ENCODE results near the gene NXPH2. TPM values are rescaled to one million over a fixed set of nuclear protein-coding genes. Genes with fewer than 3 reads are reported as not detected.

NXPH2 gene
- total and polyA plus RNA-seq, 2 donors (not counting 3 experiments of a cell fraction or from before 2014, with no cell fraction given) = not detected

DNA sequence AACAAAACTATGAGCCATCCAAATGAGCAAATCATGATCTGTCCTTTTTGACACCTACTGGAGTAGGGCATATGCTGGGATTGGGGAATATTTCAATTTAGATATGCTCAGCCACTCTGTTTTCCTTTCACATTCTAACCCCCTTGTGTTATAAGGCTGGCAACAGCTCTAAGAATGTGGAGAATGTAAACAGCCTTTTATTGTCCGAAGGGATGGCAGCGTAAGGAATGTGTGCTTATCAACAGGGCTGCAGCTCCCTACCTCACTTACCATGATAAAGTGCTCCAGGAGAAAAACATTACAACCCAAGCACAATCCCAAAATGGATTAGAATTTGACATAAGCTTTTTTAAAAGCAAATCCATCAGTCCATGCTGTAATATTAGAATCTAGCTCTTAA lies 2.2 kb downstream of the NXPH2 start:
- peaks cover 35 to 47% of the 10 kb centered on the region in 2 experiments for H3K27me3 ChIP-seq (ENCODE audit: control insufficient read depth in 2 of 2, insufficient read depth in 2 of 2, low read length in 2 of 2)
- CTCF ChIA-PET = interaction anchor here (0.8 to 1.9 kb wide), 5 partner anchors 9 to 890 kb away, joined by 3 to 7 read pairs (median 3); no protein-coding TSS in a partner anchor
- H3K9me3 ChIP-seq (replicated peaks; ENCODE audit: control insufficient read depth, insufficient read depth, low read length) = no peaks in the 10 kb centered on the region
- peak; percentile 17 for DNase-seq (ENCODE audit: low read depth, low spot score)
- H3K27ac ChIP-seq (ENCODE audit: insufficient read depth, low read depth, low read length) = no peak overlapping the region
- POLR2A ChIA-PET = no interaction called here
- H3K9me1 ChIP-seq (replicated peaks; ENCODE audit: control insufficient read depth, extremely low read depth, insufficient read depth, low read length) = no peaks in the 10 kb centered on the region
- no peak overlapping the region for H2AFZ ChIP-seq (ENCODE audit: low read depth, low read length)
- BruUV-seq (replicated peaks) = no TSS peak
- H3K9ac ChIP-seq (replicated peaks; ENCODE audit: extremely low read depth, insufficient read depth, low read length) = no peak overlapping the region
- H3K36me3 ChIP-seq (ENCODE audit: control insufficient read depth in 2 of 2, extremely low read depth in 1 of 2, insufficient read depth in 2 of 2, low read length in 2 of 2) = no peaks in the 10 kb centered on the region
- H3K4me1 ChIP-seq (ENCODE audit: control insufficient read depth, extremely low read depth, insufficient read depth, low read length) = no peaks in the 10 kb centered on the region
- no peak overlapping the region for H3K4me2 ChIP-seq (ENCODE audit: insufficient read depth, low read length)
- no peak for TF ChIP-seq GATA2 (IDR thresholded peaks at IDR 0.05; ENCODE audit: insufficient read depth, insufficient read length, low read depth, low read length)
- TF ChIP-seq EZH2 (IDR thresholded peaks at IDR 0.05; ENCODE audit: borderline replicate concordance, low read depth, low read length, severe bottlenecking) = no peak
- H3K79me2 ChIP-seq (ENCODE audit: control insufficient read depth, insufficient read depth, low read length) = no peaks in the 10 kb centered on the region
- intact Hi-C loops (cut with micrococcal nuclease) (no loop called here), dilution Hi-C loops (cut with MboI; ENCODE audit: extremely low pct_ligation_motif_present, low sequenced_read_pairs) (no loop called here)
- FAIRE-seq = no peak
- no peak overlapping the region for H3K4me3 ChIP-seq (replicated peaks in 1 of 3; ENCODE audit: insufficient read depth in 1 of 3, low read depth in 1 of 3, low read length in 3 of 3)
- no peaks in the 10 kb centered on the region for H4K20me1 ChIP-seq (replicated peaks; ENCODE audit: control insufficient read depth, extremely low read depth, insufficient read depth, low read length)

DNA sequence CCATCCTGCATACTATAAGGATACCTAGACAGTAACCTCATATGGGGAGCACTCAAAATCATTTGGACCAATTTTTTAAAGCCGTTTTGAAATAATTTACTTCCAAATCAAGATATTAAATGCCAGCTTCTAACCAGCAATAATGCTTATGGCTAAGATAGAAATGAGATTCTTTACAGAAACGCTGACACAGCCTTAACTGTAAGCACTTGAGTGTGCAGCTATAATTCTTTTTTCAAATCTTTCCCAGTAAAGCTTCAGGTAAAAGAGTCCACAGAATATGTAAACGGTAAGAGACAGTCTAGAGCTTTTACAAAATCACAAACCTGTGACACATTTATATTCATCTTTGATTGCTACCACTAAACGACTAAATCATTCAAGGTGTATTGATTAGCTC lies 4.5 kb downstream of the NXPH2 start:
- Histone ChIP-seq H3K9me3 (replicated peaks; ENCODE audit: control insufficient read depth, insufficient read depth, low read length) (no peaks in the 10 kb centered on the region), H3K27me3 (ENCODE audit: control insufficient read depth in 2 of 2, insufficient read depth in 2 of 2, low read length in 2 of 2) (peaks cover 19 to 25% of the 10 kb centered on the region in 2 experiments), H3K9me1 (replicated peaks; ENCODE audit: control insufficient read depth, extremely low read depth, insufficient read depth, low read length) (no peaks in the 10 kb centered on the region), H4K20me1 (replicated peaks; ENCODE audit: control insufficient read depth, extremely low read depth, insufficient read depth, low read length) (no peaks in the 10 kb centered on the region), H3K27ac (ENCODE audit: insufficient read depth, low read depth, low read length) (no peak overlapping the region), H3K4me1 (ENCODE audit: control insufficient read depth, extremely low read depth, insufficient read depth, low read length) (no peaks in the 10 kb centered on the region), H2AFZ (ENCODE audit: low read depth, low read length) (no peak overlapping the region), H3K36me3 (ENCODE audit: control insufficient read depth in 2 of 2, extremely low read depth in 1 of 2, insufficient read depth in 2 of 2, low read length in 2 of 2) (no peaks in the 10 kb centered on the region), H3K4me2 (ENCODE audit: insufficient read depth, low read length) (no peak overlapping the region), H3K9ac (replicated peaks; ENCODE audit: extremely low read depth, insufficient read depth, low read length) (no peak overlapping the region), H3K4me3 (replicated peaks in 1 of 3; ENCODE audit: insufficient read depth in 1 of 3, low read depth in 1 of 3, low read length in 3 of 3) (no peak overlapping the region), H3K79me2 (ENCODE audit: control insufficient read depth, insufficient read depth, low read length) (no peaks in the 10 kb centered on the region)
- intact Hi-C loops (cut with micrococcal nuclease) (no loop called here), dilution Hi-C loops (cut with MboI; ENCODE audit: extremely low pct_ligation_motif_present, low sequenced_read_pairs) (no loop called here)
- POLR2A ChIA-PET = no interaction called here
- BruUV-seq (replicated peaks) = no TSS peak
- DNase-seq (ENCODE audit: low read depth, low spot score) = no peak
- no peak for FAIRE-seq
- TF ChIP-seq FOS (IDR thresholded peaks at IDR 0.05; ENCODE audit: borderline replicate concordance, insufficient read depth, low read length) = no peak
- TF ChIP-seq, protein P1, sequence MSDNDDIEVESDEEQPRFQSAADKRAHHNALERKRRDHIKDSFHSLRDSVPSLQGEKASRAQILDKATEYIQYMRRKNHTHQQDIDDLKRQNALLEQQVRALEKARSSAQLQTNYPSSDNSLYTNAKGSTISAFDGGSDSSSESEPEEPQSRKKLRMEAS (IDR thresholded peaks at IDR 0.05; ENCODE audit: insufficient read depth, insufficient read length) = no peak
- TF ChIP-seq MYC (IDR thresholded peaks at IDR 0.05; ENCODE audit: low read depth, low read length) = no peak
- no peak for TF ChIP-seq GATA2 (IDR thresholded peaks at IDR 0.05; ENCODE audit: insufficient read depth, insufficient read length, low read depth, low read length)
- TF ChIP-seq EZH2 (IDR thresholded peaks at IDR 0.05; ENCODE audit: borderline replicate concordance, low read depth, low read length, severe bottlenecking) = no peak
- TF ChIP-seq, protein P2, sequence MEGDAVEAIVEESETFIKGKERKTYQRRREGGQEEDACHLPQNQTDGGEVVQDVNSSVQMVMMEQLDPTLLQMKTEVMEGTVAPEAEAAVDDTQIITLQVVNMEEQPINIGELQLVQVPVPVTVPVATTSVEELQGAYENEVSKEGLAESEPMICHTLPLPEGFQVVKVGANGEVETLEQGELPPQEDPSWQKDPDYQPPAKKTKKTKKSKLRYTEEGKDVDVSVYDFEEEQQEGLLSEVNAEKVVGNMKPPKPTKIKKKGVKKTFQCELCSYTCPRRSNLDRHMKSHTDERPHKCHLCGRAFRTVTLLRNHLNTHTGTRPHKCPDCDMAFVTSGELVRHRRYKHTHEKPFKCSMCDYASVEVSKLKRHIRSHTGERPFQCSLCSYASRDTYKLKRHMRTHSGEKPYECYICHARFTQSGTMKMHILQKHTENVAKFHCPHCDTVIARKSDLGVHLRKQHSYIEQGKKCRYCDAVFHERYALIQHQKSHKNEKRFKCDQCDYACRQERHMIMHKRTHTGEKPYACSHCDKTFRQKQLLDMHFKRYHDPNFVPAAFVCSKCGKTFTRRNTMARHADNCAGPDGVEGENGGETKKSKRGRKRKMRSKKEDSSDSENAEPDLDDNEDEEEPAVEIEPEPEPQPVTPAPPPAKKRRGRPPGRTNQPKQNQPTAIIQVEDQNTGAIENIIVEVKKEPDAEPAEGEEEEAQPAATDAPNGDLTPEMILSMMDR (IDR thresholded peaks at IDR 0.05; ENCODE audit: extremely low read depth in 1 of 2, insufficient read depth in 1 of 2, low read depth in 1 of 2, low read length in 2 of 2) = no peak
- TF ChIP-seq JUN (IDR thresholded peaks at IDR 0.05; ENCODE audit: borderline replicate concordance, insufficient read depth, insufficient read length, low read depth) = no peak
- TF ChIP-seq POLR2A (IDR thresholded peaks at IDR 0.05; ENCODE audit: low read depth, low read length) = no peak
- no peak for TF ChIP-seq POLR2AphosphoS5 (IDR thresholded peaks at IDR 0.05; ENCODE audit: insufficient read depth, low read depth, low read length)
- CTCF ChIA-PET = interaction anchor here (0.6 to 2.4 kb wide), 3 partner anchors 11 to 73 kb away, joined by 3 to 11 read pairs (median 5); no protein-coding TSS in a partner anchor

All from endothelial cell of umbilical vein (primary cell).